Breast epithelium (tissue), 4 donors: ENCODE results near the gene MYL11. TPM values are rescaled to one million over a fixed set of nuclear protein-coding genes. Genes with fewer than 3 reads are reported as not detected.
A peak's percentile ranks its signal among the peaks of the same experiment; 100 is the strongest.

Experiments
- DNase-seq, 2 donors: peaks; one replicate each; pipeline ENCODE4 v3.0.0-alpha.2; 2019; ENCODE audit warnings: low spot score in 2 of 2
- H3K27ac ChIP-seq, 2 donors: fragments of 200-600 bp; sonication (generic) in 1 of 2; one replicate each; pipeline ENCODE4 v1.5.1; 2016 to 2019; ENCODE audit warnings: mild to moderate bottlenecking in 1 of 2
- H3K27me3 ChIP-seq, 2 donors: fragments of 200-600 bp; sonication (generic) in 1 of 2; one replicate each; pipeline versions ENCODE4 v1.5.1 to v1.6.0; 2017 to 2019; ENCODE audit warnings: control low read depth in 1 of 2, mild to moderate bottlenecking in 1 of 2
- H3K36me3 ChIP-seq: fragments of 200-600 bp; one replicate; pipeline ENCODE4 v1.5.1; 2019
- H3K4me1 ChIP-seq, 2 donors: fragments of 200-600 bp; sonication (generic); one replicate each; pipeline ENCODE4 v1.5.1; 2016 to 2019; ENCODE audit warnings: control low read depth in 1 of 2
- H3K4me3 ChIP-seq, 3 donors: fragments of 200-600 bp; sonication (generic); 1 replicate in 2 of 3; 2 replicates in 1 of 3; pipeline ENCODE4 v1.5.1; 2016 to 2019; ENCODE audit warnings: mild to moderate bottlenecking in 3 of 3, moderate library complexity in 2 of 3
- H3K9me3 ChIP-seq, 2 donors: fragments of 200-600 bp; sonication (generic) in 1 of 2; one replicate each; pipeline ENCODE4 v1.5.1; 2016 to 2019; ENCODE audit warnings: control low read depth in 1 of 2
- CTCF ChIP-seq, 3 donors: fragments of 450-650 bp; IDR thresholded peaks; one replicate each; pipeline ENCODE4 v1.5.1; 2016 to 2017; ENCODE audit warnings: antibody characterized with exemption in 3 of 3, mild to moderate bottlenecking in 3 of 3, moderate library complexity in 3 of 3
- POLR2A ChIP-seq: fragments of 450-650 bp; IDR thresholded peaks from one replicate; pipeline ENCODE4 v1.6.1; 2016; ENCODE audit warnings: antibody characterized with exemption, mild to moderate bottlenecking, moderate library complexity
- POLR2AphosphoS5 ChIP-seq, 3 donors: sonication (generic); formaldehyde crosslinking; IDR thresholded peaks; one replicate each; pipeline ENCODE4 v1.6.1; 2017; ENCODE audit warnings: antibody characterized with exemption in 3 of 3
- intact Hi-C: fragments of 100-400 bp; cut with DNase I; formaldehyde crosslinking; loops from one replicate; pipeline ENCODE4 v1.15.1; 2023; ENCODE audit warnings: low total_unique reads
- total RNA-seq, 3 donors: library from RNA; depleted of rRNA; stranded (reverse); fragments of >200 nt; gene quantifications; one replicate each; pipeline ENCODE4 v1.1.0, GENCODE V29; 2016

MYL11 gene
- total RNA-seq, 3 donors from 2014 or later = not detected

- no peaks in the 10 kb centered on the region for H3K27me3 ChIP-seq
- H3K9me3 ChIP-seq = no peaks in the 10 kb centered on the region
- no peak overlapping the region for H3K4me3 ChIP-seq
- intact Hi-C loops = loop anchor here (10.0 kb wide), 1 partner anchor 321 kb away; the partner anchor contains the start of genes TBX6 and YPEL3
- no peaks in the 10 kb centered on the region for H3K4me1 ChIP-seq
- TF ChIP-seq POLR2AphosphoS5 (IDR thresholded peaks at IDR 0.05) = no peak
- TF ChIP-seq CTCF (IDR thresholded peaks at IDR 0.05) = no peak
- TF ChIP-seq POLR2A = no peak
- no peaks in the 10 kb centered on the region for H3K36me3 ChIP-seq
- DNase-seq = no peak
- H3K27ac ChIP-seq = no peak overlapping the region
Measured at GRCh38 chr16:30416047-30416603, 41.5 kb downstream of the MYL11 start.

DNA sequence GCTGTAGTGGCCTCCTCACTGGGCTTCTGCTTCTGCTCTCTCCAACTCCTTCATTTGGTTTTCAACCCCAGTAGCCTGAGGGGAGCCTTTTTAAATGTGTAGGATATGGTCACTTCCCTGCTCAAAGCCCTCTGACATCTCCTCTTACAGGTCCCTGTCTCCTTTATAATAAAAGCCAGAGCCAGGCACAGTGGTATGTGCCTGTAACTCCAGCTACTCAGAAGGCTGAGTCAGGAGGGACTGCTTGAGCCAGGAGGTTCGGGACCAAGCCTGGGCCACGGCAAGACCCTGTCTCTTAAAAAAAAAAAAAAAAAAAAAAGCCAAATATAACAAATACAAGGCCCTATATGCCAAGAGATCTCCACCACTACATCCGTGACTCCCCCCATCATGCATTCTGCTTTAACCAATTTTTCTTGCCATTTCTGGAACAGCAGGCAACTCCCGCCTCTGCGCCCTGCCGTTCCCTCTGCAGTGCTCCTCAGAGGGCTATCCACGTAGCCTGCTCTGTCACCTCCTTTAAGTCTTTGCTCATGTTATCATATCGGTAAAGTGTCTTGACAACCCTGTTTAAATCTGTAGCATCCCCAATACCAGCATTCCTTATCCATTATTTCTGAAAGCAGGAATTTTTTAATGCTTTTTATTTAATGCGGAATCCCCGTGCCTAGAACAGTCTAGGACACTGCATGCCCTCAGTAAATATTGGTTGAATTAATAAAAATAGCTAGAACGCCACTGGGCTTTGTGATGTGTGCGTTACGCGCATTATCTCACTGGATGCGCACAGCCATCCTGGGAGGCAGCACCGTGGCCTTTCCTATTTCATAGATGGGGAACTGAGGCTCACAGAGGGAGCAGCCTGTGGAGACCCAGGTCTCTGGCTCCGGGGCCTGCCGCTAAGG, 42.3 kb downstream of the MYL11 start:
- DNase-seq = no peak
- Histone ChIP-seq H3K36me3 (no peaks in the 10 kb centered on the region), H3K4me3 (peak overlapping the region; percentile 51 to 72 (median 70)), H3K27me3 (no peaks in the 10 kb centered on the region), H3K27ac (peak overlapping the region; percentile 76 to 81), H3K4me1 (no peaks in the 10 kb centered on the region), H3K9me3 (no peaks in the 10 kb centered on the region)
- TF ChIP-seq CTCF (IDR thresholded peaks at IDR 0.05) (no peak), POLR2AphosphoS5 (IDR thresholded peaks at IDR 0.05) (no peak)
- intact Hi-C loops = loop anchor here (10.0 kb wide), 1 partner anchor 322 kb away; the partner anchor contains the start of genes TBX6 and YPEL3

GRCh38 chr16:30417529-30418349, 43.1 kb downstream of the MYL11 start:
- Histone ChIP-seq H3K27ac (peak overlapping the region; percentile 76 to 81), H3K4me3 (peak overlapping the region; percentile 51 to 72 (median 70)), H3K27me3 (no peaks in the 10 kb centered on the region), H3K4me1 (no peaks in the 10 kb centered on the region), H3K9me3 (no peaks in the 10 kb centered on the region), H3K36me3 (no peaks in the 10 kb centered on the region)
- intact Hi-C loops = loop anchor here (10.0 kb wide), 1 partner anchor 323 kb away; the partner anchor contains the start of genes TBX6 and YPEL3
- TF ChIP-seq POLR2AphosphoS5 (IDR thresholded peaks at IDR 0.05) (peak; percentile 56 to 80 (median 69)), CTCF (IDR thresholded peaks at IDR 0.05) (no peak), POLR2A (no peak)
- peak; percentile 46 to 75 for DNase-seq

DNA sequence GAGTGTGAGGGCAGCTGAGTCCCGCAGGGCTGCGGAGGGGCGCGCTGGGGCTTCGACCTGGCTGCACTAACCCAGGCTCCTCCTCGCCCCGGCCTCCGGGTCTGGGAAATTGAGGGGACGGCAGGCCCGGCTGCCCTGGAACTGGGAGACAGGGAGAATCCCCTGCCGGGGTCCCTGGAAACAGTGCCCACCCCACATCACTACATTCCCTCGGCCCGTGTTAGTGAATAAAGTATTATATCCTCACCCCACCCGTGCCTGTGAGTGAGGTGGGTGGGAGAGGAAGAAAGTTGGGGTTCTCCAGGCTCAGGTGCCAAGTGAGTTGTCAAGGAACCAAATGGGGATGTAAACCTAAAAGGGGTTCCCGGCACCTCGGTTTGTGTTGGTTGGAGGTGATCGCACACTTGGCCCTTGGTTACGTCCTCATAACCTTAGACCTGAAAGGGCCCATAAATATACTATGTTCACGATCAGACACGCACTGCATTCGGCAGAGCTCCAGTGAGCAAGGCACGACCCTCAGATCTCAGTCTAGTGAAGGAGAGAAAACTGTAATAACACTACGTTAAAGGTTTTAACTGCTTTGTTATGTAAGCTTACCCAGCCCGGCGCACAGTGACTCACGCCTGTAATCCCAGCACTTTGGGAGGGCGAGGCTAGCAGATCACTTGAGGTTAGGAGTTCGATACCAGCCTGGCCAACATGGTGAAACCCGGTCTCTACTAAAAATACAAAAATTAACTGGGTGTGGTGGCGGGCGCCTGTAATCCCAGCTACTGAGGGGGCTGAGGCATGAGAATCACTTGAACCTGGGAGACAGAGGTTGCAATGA, 44.0 kb downstream of the MYL11 start:
- no peaks in the 10 kb centered on the region for H3K27me3 ChIP-seq
- H3K27ac ChIP-seq = peak overlapping the region; percentile 76 to 81
- TF ChIP-seq CTCF (IDR thresholded peaks at IDR 0.05) (no peak), POLR2A (no peak), POLR2AphosphoS5 (IDR thresholded peaks at IDR 0.05) (no peak)
- no peaks in the 10 kb centered on the region for H3K4me1 ChIP-seq
- intact Hi-C loops = loop anchor here (10.0 kb wide), 1 partner anchor 324 kb away; the partner anchor contains the start of genes TBX6 and YPEL3
- no peaks in the 10 kb centered on the region for H3K9me3 ChIP-seq
- no peaks in the 10 kb centered on the region for H3K36me3 ChIP-seq
- peak overlapping the region; percentile 51 to 72 (median 70) for H3K4me3 ChIP-seq
- no peak for DNase-seq
